HCT116 (cell line): Measurements from ENCODE around the gene KIF12. TPM values are rescaled to one million over a fixed set of nuclear protein-coding genes. Genes with fewer than 3 reads are reported as not detected.

Source experiments
- ATAC-seq: fragments of 200-7000 bp; cut with Tn5 transposase; 2 replicates; pipeline ENCODE4 v1.9.1; 2020; ENCODE audit warnings: mild to moderate bottlenecking, moderate library complexity
- BruUV-seq: library from RNA; stranded (reverse); fragments of 400-500 nt; replicated peaks from 2 replicates; lab custom pipeline; 2021; lab: Mats Ljungman, UMichigan
- CTCF ChIA-PET: fragments of 300-600 bp; sonication (Branson Sonifier 250); formaldehyde crosslinking; loops from one replicate; lab custom pipeline; 2021; ENCODE audit warnings: antibody characterized with exemption; lab: Charles Lee
- POLR2A ChIA-PET: fragments of 300-600, 350-600 bp; sonication (Branson Sonifier 250); formaldehyde crosslinking; loops from one replicate; lab custom pipeline; 2021; ENCODE audit warnings: antibody characterized with exemption; lab: Charles Lee
- RAD21 ChIA-PET, 2 experiments: fragments of 300-600 bp; sonication (Branson Sonifier 250); formaldehyde crosslinking; loops; one replicate each; lab custom pipeline; 2023; ENCODE audit warnings: low total read pairs in 2 of 2; ENCODE audit not compliant: uncharacterized antibody in 2 of 2, unreplicated experiment in 2 of 2, low non-redundant PET in 1 of 2; lab: Charles Lee
- DNase-seq: peaks from one replicate; pipeline ENCODE4 v3.0.0-alpha.2; 2010; ENCODE audit warnings: low read depth, low spot score
- H2AFZ ChIP-seq: fragments of 200-600 bp; shearing (Covaris generic), sonication (generic); 2 replicates; pipeline ENCODE4 v1.6.1; 2017; ENCODE audit warnings: low read depth, mixed run types, mixed read lengths, antibody characterized with exemption, low read length; ENCODE audit not compliant: poor library complexity, severe bottlenecking
- H3K27ac ChIP-seq: 2 replicates; pipeline ENCODE4 v1.5.1; 2012; ENCODE audit warnings: low read depth, low read length
- H3K27me3 ChIP-seq: fragments of 200-600 bp; sonication (generic); 2 replicates; pipeline ENCODE4 v1.6.1; 2016; ENCODE audit warnings: mixed run types, low read length, mixed read lengths; ENCODE audit not compliant: insufficient read depth
- H3K36me3 ChIP-seq, 2 experiments: fragments of 200-500 bp in 1 of 2; fragments of 200-600 bp in 1 of 2; sonication (Bioruptor generic) in 1 of 2; sonication (generic) in 1 of 2; 2 replicates each; pipeline versions ENCODE4 v1.5.1 to v1.6.1; 2014 to 2016; ENCODE audit warnings: low read length in 2 of 2, inconsistent platforms in 1 of 2, mixed read lengths in 1 of 2, mixed run types in 1 of 2; ENCODE audit not compliant: insufficient read depth in 2 of 2, control insufficient read depth in 1 of 2
- H3K4me1 ChIP-seq, 2 experiments: fragments of 200-600 bp in 1 of 2; sonication (generic) in 1 of 2; 2 replicates each; pipeline versions ENCODE4 v1.5.1 to v1.6.1; 2012 to 2017; ENCODE audit warnings: low read length in 2 of 2, inconsistent platforms in 1 of 2, mild to moderate bottlenecking in 1 of 2, mixed read lengths in 1 of 2, mixed run types in 1 of 2, moderate library complexity in 1 of 2; ENCODE audit not compliant: insufficient read depth in 2 of 2, control insufficient read depth in 1 of 2
- H3K4me2 ChIP-seq: fragments of 200-600 bp; sonication (generic); 2 replicates; pipeline ENCODE4 v1.6.1; 2017; ENCODE audit warnings: mixed run types, low read length, mixed read lengths
- H3K4me3 ChIP-seq, 2 experiments: fragments of 200-600 bp in 1 of 2; sonication (generic) in 1 of 2; replicated peaks in 1 of 2; 2 replicates each; pipeline ENCODE4 v1.5.1; 2011 to 2016; ENCODE audit warnings: low read length in 2 of 2, control low read depth in 1 of 2, low read depth in 1 of 2, mild to moderate bottlenecking in 1 of 2, mixed read lengths in 1 of 2, mixed run types in 1 of 2
- H3K79me2 ChIP-seq: fragments of 200-600 bp; sonication (generic); 2 replicates; pipeline ENCODE4 v1.6.1; 2017; ENCODE audit warnings: mild to moderate bottlenecking, mixed run types, low read length, moderate library complexity, mixed read lengths; ENCODE audit not compliant: insufficient read depth
- H3K9ac ChIP-seq: fragments of 200-600 bp; sonication (generic); 2 replicates; pipeline ENCODE4 v1.6.1; 2016; ENCODE audit warnings: low read length, mixed read lengths
- H3K9me2 ChIP-seq: fragments of 200-600 bp; sonication (generic), shearing (Covaris generic); 2 replicates; pipeline ENCODE4 v1.6.1; 2017; ENCODE audit warnings: mixed run types, mild to moderate bottlenecking, moderate library complexity; ENCODE audit not compliant: insufficient read depth
- H3K9me3 ChIP-seq, 2 experiments: fragments of 200-500 bp in 1 of 2; fragments of 200-600 bp in 1 of 2; sonication (Bioruptor generic) in 1 of 2; sonication (generic) in 1 of 2; 2 replicates each; pipeline ENCODE4 v1.6.1; 2014 to 2017; ENCODE audit warnings: low read length in 2 of 2, mixed read lengths in 2 of 2, inconsistent platforms in 1 of 2, low read depth in 1 of 2, mild to moderate bottlenecking in 1 of 2, mixed run types in 1 of 2, moderate library complexity in 1 of 2; ENCODE audit not compliant: control insufficient read depth in 1 of 2, insufficient read depth in 1 of 2
- H4K20me1 ChIP-seq: fragments of 200-600 bp; sonication (generic), shearing (Covaris generic); 2 replicates; pipeline ENCODE4 v1.6.1; 2017; ENCODE audit warnings: mixed run types, mild to moderate bottlenecking, moderate library complexity; ENCODE audit not compliant: insufficient read depth
- CBX3 ChIP-seq: IDR thresholded peaks from 2 replicates; pipeline ENCODE4 v1.6.1; 2012; ENCODE audit warnings: low read depth
- CTCF ChIP-seq, 3 experiments: fragments of 200-600 bp in 1 of 3; sonication (generic) in 1 of 3; IDR thresholded peaks in 2 of 3; conservative IDR thresholded peaks in 1 of 3; 2 replicates each; pipeline ENCODE4 v1.5.1; 2012 to 2017; ENCODE audit warnings: low read depth in 2 of 3, low read length in 2 of 3, antibody characterized with exemption in 1 of 3, borderline replicate concordance in 1 of 3, control low read depth in 1 of 3, mild to moderate bottlenecking in 1 of 3, mixed read lengths in 1 of 3, mixed run types in 1 of 3, moderate library complexity in 1 of 3; ENCODE audit not compliant: insufficient read depth in 1 of 3
- EGR1 ChIP-seq: IDR thresholded peaks from 2 replicates; pipeline ENCODE4 v1.6.1; 2012; ENCODE audit warnings: low read depth
- ELF1 ChIP-seq: IDR thresholded peaks from 2 replicates; pipeline ENCODE4 v1.6.1; 2012; ENCODE audit warnings: low read depth, borderline replicate concordance
- POLR2AphosphoS5 ChIP-seq: IDR thresholded peaks from 2 replicates; pipeline ENCODE4 v1.6.1; 2011; ENCODE audit warnings: mild to moderate bottlenecking, low read depth, low read length, moderate library complexity
- SIN3A ChIP-seq: IDR thresholded peaks from 2 replicates; pipeline ENCODE4 v1.6.1; 2012; ENCODE audit warnings: low read depth
- SP1 ChIP-seq: IDR thresholded peaks from 2 replicates; pipeline ENCODE4 v1.6.1; 2012; ENCODE audit warnings: low read depth
- YY1 ChIP-seq: IDR thresholded peaks from 2 replicates; pipeline ENCODE4 v1.6.1; 2011; ENCODE audit warnings: low read length, low read depth, moderate library complexity, mild to moderate bottlenecking; ENCODE audit not compliant: insufficient replicate concordance; ENCODE audit errors: extremely low read depth
- intact Hi-C: fragments of 100-400 bp; cut with micrococcal nuclease; formaldehyde crosslinking; loops from 2 replicates; pipeline ENCODE4 v1.10.0; 2022
- total RNA-seq: library from RNA; stranded (reverse); gene quantifications from one replicate; pipeline ENCODE4 v1.2.1, GENCODE V29; 2021; ENCODE audit not compliant: unreplicated experiment

Gene KIF12
- total RNA-seq, 1 experiment from 2014 or later = 6.4 TPM

GRCh38 chr9:114141553-114142402 lies 42.7 kb upstream of the KIF12 start:
- Histone ChIP-seq H3K27ac (no peak overlapping the region), H3K4me3 (no peak overlapping the region), H3K9me2 (no peaks in the 10 kb centered on the region), H4K20me1 (no peaks in the 10 kb centered on the region), H2AFZ (no peak overlapping the region), H3K9ac (no peak overlapping the region), H3K4me1 (no peaks in the 10 kb centered on the region), H3K36me3 (no peaks in the 10 kb centered on the region), H3K4me2 (no peak overlapping the region), H3K79me2 (no peaks in the 10 kb centered on the region), H3K27me3 (peaks cover 27% of the 10 kb centered on the region), H3K9me3 (no peaks in the 10 kb centered on the region)
- RAD21 ChIA-PET = no interaction called here
- BruUV-seq = no TSS peak
- intact Hi-C loops = no loop called here
- CTCF ChIA-PET = no interaction called here
- POLR2A ChIA-PET = no interaction called here
- ATAC-seq (no peak), DNase-seq (no peak)
- TF ChIP-seq ELF1 (no peak), SIN3A (no peak), CTCF (IDR thresholded peaks at IDR 0.05 in 2 of 3, conservative IDR thresholded peaks at IDR 0.05 in 1 of 3; ENCODE audit: borderline replicate concordance in 1 of 3, insufficient read depth in 1 of 3, low read depth in 2 of 3, low read length in 2 of 3) (no peak), SP1 (no peak), YY1 (no peak), EGR1 (no peak), CBX3 (no peak), POLR2AphosphoS5 (no peak)
